Heart right ventricle (tissue), 16 donors: ENCODE results near the gene CDADC1. TPM values are rescaled to one million over a fixed set of nuclear protein-coding genes. Genes with fewer than 3 reads are reported as not detected.

Experiments used
- ATAC-seq, 8 donors: fragments of 200-7000 bp; cut with Tn5 transposase; one replicate each; pipeline ENCODE4 v1.9.1; 2020; ENCODE audit warnings: mild to moderate bottlenecking in 8 of 8, moderate library complexity in 8 of 8, moderate number of reproducible peaks in 1 of 8
- DNase-seq, 2 donors: peaks; one replicate each; pipeline ENCODE4 v3.0.0-alpha.2; 2020
- H3K27ac ChIP-seq, 10 donors: fragments of 200-600 bp; sonication (generic) in 2 of 10; one replicate each; pipeline versions ENCODE4 v1.5.0 to v1.8.0; 2020 to 2022; ENCODE audit warnings: mild to moderate bottlenecking in 3 of 10
- H3K27me3 ChIP-seq, 7 donors: fragments of 200-600 bp; one replicate each; pipeline ENCODE4 v1.8.0; 2021 to 2022; ENCODE audit warnings: mild to moderate bottlenecking in 2 of 7
- H3K36me3 ChIP-seq, 9 donors: fragments of 200-600 bp; sonication (generic) in 1 of 9; one replicate each; pipeline versions ENCODE4 v1.5.0 to v1.8.0; 2020 to 2022; ENCODE audit warnings: mild to moderate bottlenecking in 2 of 9
- H3K4me1 ChIP-seq, 9 donors: fragments of 200-600 bp; sonication (generic) in 1 of 9; one replicate each; pipeline versions ENCODE4 v1.5.0 to v1.8.0; 2020 to 2022; ENCODE audit warnings: mild to moderate bottlenecking in 4 of 9
- H3K4me3 ChIP-seq, 10 donors: fragments of 200-600 bp; sonication (generic) in 2 of 10; one replicate each; pipeline versions ENCODE4 v1.5.0 to v1.8.0; 2020 to 2022; ENCODE audit warnings: mild to moderate bottlenecking in 7 of 10, moderate library complexity in 2 of 10
- H3K9me3 ChIP-seq, 11 donors: fragments of 200-600 bp in 10 of 11; sonication (generic) in 2 of 11; one replicate each; pipeline versions ENCODE4 v1.5.0 to v1.8.0; 2013 to 2022; ENCODE audit warnings: mild to moderate bottlenecking in 2 of 11, control low read depth in 1 of 11, moderate library complexity in 1 of 11
- WGBS, 2 donors: extraction: QIAGEN DNeasy Blood & Tissue Kit; methylation state at CpG; one replicate each; pipeline ENCODE4 v1.1.7; 2013; ENCODE audit warnings: inconsistent platforms in 1 of 2; 5-methylcytosine and 5-hydroxymethylcytosine counted together
- intact Hi-C, 10 donors: fragments of 100-400 bp; cut with DNase I; formaldehyde crosslinking; loops; one replicate each; pipeline versions ENCODE4 v1.11.1 to v1.14.2; 2022
- polyA plus RNA-seq, 2 donors: library from polyadenylated mRNA; stranded (reverse); fragments of 200-250 nt; gene quantifications; one replicate each; pipeline ENCODE4 v1.2.3, GENCODE V29; 2013
- total RNA-seq, 10 donors: library from RNA; stranded (reverse); fragmentation: NEBNext Ultra II Directional in 3 of 10; extraction: Animal tissue kit (Norgen Biotek cat#: 25700) in 3 of 10; gene quantifications; one replicate each; pipeline versions ENCODE4 v1.2.1 to v1.2.4, GENCODE V29; 2021 to 2023
- TF ChIP-seq, protein P1 (sequence below), 9 donors: fragments of 200-600 bp; sonication (generic) in 2 of 9; IDR thresholded peaks; one replicate each; pipeline versions ENCODE4 v1.5.0 to v1.8.0; 2021 to 2022; ENCODE audit warnings: antibody characterized with exemption in 9 of 9, mild to moderate bottlenecking in 5 of 9, moderate library complexity in 1 of 9
- donor health status: Arrhythmogenic right ventricular cardiomyopathy.
- donor health status: ischemic (EF 13 %, LVEDD 7.1; RV severe dilation, severe dysfunction).
- donor health status: healthy with polysubstance abuse.
- donor health status: DM: no; HTN: yes; CAD: no.
- donor health status: DM: no; HTN: no; CAD: no.
- donor health status: ischemic (EF 25% LVEDD 6.9; RV normal size, moderate dysfunction).
- donor health status: ischemic (EF 25% LVEDD 5.7; RV mildly dilated, moderate dysfunction).
- donor health status: healthy.
- donor health status: DM: yes; HTN: yes; CAD: no.
- donor health status: Ischemic cardiomyopathy.
- donor health status: ischemic (EF 35%, LVEDD 5.7; RV mildly dilated, moderate dysfunction).
- donor health status: nonischemic (EF 11% LVEDD 7.7; RV severe dilation, severe dysfunction).
- donor health status: DM: yes; HTN: yes; CAD: no.
- donor health status: PGD.
- donor health status: ischemic (EF 29% LVEDD 5.4; RV normal size, mild dysfunction).
- donor health status: nonischemic (EF 23%, LVEDD 6.1; RV moderate dilation, normal function).

CDADC1 gene
- total and polyA plus RNA-seq, 12 donors, result 4.9 to 12.7 (median 8.9) TPM

DNA sequence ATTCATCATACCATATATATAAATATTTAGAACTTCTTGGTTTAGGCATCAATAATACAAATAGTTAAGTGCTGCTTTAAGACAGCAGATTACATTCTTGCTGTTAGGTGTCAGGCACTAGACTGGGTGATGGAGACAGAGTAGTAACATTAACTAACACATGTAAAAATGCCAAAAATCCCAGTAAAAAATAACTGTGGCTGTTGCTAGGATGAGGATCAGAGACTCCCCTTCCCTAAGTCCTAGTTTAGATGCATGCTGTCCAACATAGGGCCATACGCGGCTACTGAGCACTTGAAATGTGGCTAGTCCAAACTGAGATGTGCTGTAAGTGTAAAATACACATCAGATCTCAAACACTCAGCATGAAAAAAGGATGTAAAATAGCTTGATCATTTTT, 94.7 kb downstream of the CDADC1 start:
- H3K4me3 ChIP-seq, result no peak overlapping the region
- peaks cover 0 to 29% (median 0%) of the 10 kb centered on the region in 9 donors for H3K36me3 ChIP-seq
- peaks cover 0 to 7% (median 0%) of the 10 kb centered on the region in 9 donors for H3K4me1 ChIP-seq
- H3K27me3 ChIP-seq, result no peaks in the 10 kb centered on the region
- no peak for DNase-seq
- TF ChIP-seq, protein P1, sequence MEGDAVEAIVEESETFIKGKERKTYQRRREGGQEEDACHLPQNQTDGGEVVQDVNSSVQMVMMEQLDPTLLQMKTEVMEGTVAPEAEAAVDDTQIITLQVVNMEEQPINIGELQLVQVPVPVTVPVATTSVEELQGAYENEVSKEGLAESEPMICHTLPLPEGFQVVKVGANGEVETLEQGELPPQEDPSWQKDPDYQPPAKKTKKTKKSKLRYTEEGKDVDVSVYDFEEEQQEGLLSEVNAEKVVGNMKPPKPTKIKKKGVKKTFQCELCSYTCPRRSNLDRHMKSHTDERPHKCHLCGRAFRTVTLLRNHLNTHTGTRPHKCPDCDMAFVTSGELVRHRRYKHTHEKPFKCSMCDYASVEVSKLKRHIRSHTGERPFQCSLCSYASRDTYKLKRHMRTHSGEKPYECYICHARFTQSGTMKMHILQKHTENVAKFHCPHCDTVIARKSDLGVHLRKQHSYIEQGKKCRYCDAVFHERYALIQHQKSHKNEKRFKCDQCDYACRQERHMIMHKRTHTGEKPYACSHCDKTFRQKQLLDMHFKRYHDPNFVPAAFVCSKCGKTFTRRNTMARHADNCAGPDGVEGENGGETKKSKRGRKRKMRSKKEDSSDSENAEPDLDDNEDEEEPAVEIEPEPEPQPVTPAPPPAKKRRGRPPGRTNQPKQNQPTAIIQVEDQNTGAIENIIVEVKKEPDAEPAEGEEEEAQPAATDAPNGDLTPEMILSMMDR (IDR thresholded peaks at IDR 0.05), result no peak
- no peak overlapping the region for H3K27ac ChIP-seq
- WGBS, 2 donors, result 94 to 95% methylated on average over 2 of the region's 2 CpGs
- ATAC-seq, result no peak
- intact Hi-C loops, result loop anchor here in 1 of 10 donors (5.0 kb wide), 1 partner anchor 825 kb away; no protein-coding TSS in a partner anchor
- H3K9me3 ChIP-seq, result no peaks in the 10 kb centered on the region

Other genes with a start within 250 kb of the CDADC1 start
- gene MLNR, start 27.6 kb upstream of the CDADC1 start, total RNA-seq, result not detected
- not detected for gene MLNR, start 27.6 kb upstream of the CDADC1 start, polyA plus RNA-seq
- gene CAB39L, start 196.1 kb downstream of the CDADC1 start, total RNA-seq, result 10 to 100 TPM; 13.8 to 33.2 (median 17.9) TPM
- 1 to 10 TPM; 7.1 to 9.7 TPM for gene CAB39L, start 196.1 kb downstream of the CDADC1 start, polyA plus RNA-seq
- gene SETDB2, start 196.3 kb downstream of the CDADC1 start, total RNA-seq, result 10 to 100 TPM; 11.4 to 18.2 (median 13.8) TPM
- 1 to 10 TPM; 3.8 to 4.9 TPM for gene SETDB2, start 196.3 kb downstream of the CDADC1 start, polyA plus RNA-seq
- 10 to 100 TPM; 16.6 to 43.4 (median 19.6) TPM for gene PHF11, start 248.0 kb downstream of the CDADC1 start, total RNA-seq
- gene PHF11, start 248.0 kb downstream of the CDADC1 start, polyA plus RNA-seq, result 10 to 100 TPM; 22.4 to 61.2 TPM